HepG2 (cell line): Measurements from ENCODE around the gene CABP2. TPM values are rescaled to one million over a fixed set of nuclear protein-coding genes. Genes with fewer than 3 reads are reported as not detected.

ENCODE experiments used
- ATAC-seq: fragments of 200-7000 bp; cut with Tn5 transposase; 3 replicates; pipeline ENCODE4 v1.9.1; 2020; ENCODE audit warnings: mild to moderate bottlenecking, moderate library complexity
- BruUV-seq: library from RNA; stranded (reverse); fragments of 400-500 nt; replicated peaks from 2 replicates; lab custom pipeline; 2021; lab: Mats Ljungman, UMichigan
- CTCF ChIA-PET: fragments of 300-600 bp; formaldehyde crosslinking; extraction: SDS; loops from one replicate; lab custom pipeline; 2021; ENCODE audit warnings: low total read pairs, inconsistent platforms, low intra/inter-chr PET ratio; lab: Yijun Ruan, JAX
- POLR2A ChIA-PET: fragments of 350-600 bp; sonication (Branson Sonifier 250); formaldehyde crosslinking; loops from one replicate; lab custom pipeline; 2020; ENCODE audit warnings: antibody characterized with exemption, inconsistent platforms; lab: Yijun Ruan, JAX
- DNase-seq: peaks from one replicate; pipeline ENCODE4 v3.0.0-alpha.2; 2015; ENCODE audit warnings: low spot score
- FAIRE-seq: peaks from 3 replicates; lab custom pipeline; 2011; peaks lifted over from hg19 to GRCh38; lab: Jason Lieb, UNC
- H2AFZ ChIP-seq: one replicate; pipeline ENCODE4 v1.6.1; 2011; ENCODE audit warnings: low read length, inconsistent platforms
- H3K27ac ChIP-seq: fragments of 300-600 bp; 3 replicates; pipeline ENCODE4 v1.8.0; 2011; ENCODE audit warnings: mixed run types, mild to moderate bottlenecking, mixed read lengths, low read length, inconsistent platforms; ENCODE audit not compliant: insufficient read depth; ENCODE audit errors: extremely low read length
- H3K27me3 ChIP-seq, 2 experiments: fragments of 200-600 bp in 1 of 2; 2 replicates in 1 of 2; 3 replicates in 1 of 2; pipeline versions ENCODE4 v1.6.0 to v1.8.0; 2011; ENCODE audit warnings: low read length in 2 of 2, mild to moderate bottlenecking in 2 of 2, moderate library complexity in 2 of 2, inconsistent platforms in 1 of 2; ENCODE audit not compliant: insufficient read depth in 2 of 2, control insufficient read depth in 1 of 2
- H3K36me3 ChIP-seq, 2 experiments: fragments of 200-600 bp in 1 of 2; replicated peaks in 1 of 2; 2 replicates in 1 of 2; 3 replicates in 1 of 2; pipeline versions ENCODE4 v1.5.1 to v1.8.0; 2011; ENCODE audit warnings: low read length in 2 of 2, inconsistent platforms in 1 of 2; ENCODE audit not compliant: insufficient read depth in 2 of 2, control insufficient read depth in 1 of 2
- H3K4me1 ChIP-seq: 2 replicates; pipeline ENCODE4 v1.5.1; 2012; ENCODE audit warnings: low read length, inconsistent platforms; ENCODE audit not compliant: insufficient read depth
- H3K4me2 ChIP-seq: 2 replicates; pipeline ENCODE4 v1.6.0; 2011; ENCODE audit warnings: low read depth, low read length, inconsistent platforms
- H3K4me3 ChIP-seq, 3 experiments: fragments of 200-600 bp in 1 of 3; sonication (generic), shearing (Covaris generic) in 1 of 3; replicated peaks in 1 of 3; 2 replicates each; pipeline ENCODE4 v1.5.1; 2011 to 2016; ENCODE audit warnings: low read length in 3 of 3, inconsistent platforms in 2 of 3, low read depth in 2 of 3, mild to moderate bottlenecking in 2 of 3, control low read depth in 1 of 3, mixed read lengths in 1 of 3; ENCODE audit not compliant: insufficient read depth in 1 of 3
- H3K79me2 ChIP-seq: one replicate; pipeline ENCODE4 v1.6.1; 2011; ENCODE audit warnings: low read length, inconsistent platforms; ENCODE audit not compliant: insufficient read depth
- H3K9ac ChIP-seq: 2 replicates; pipeline ENCODE4 v1.6.0; 2011; ENCODE audit warnings: mild to moderate bottlenecking, low read depth, low read length, inconsistent platforms; ENCODE audit not compliant: insufficient read depth
- H3K9me3 ChIP-seq: 2 replicates; pipeline ENCODE4 v1.5.1; 2012; ENCODE audit warnings: mild to moderate bottlenecking, low read length
- H4K20me1 ChIP-seq: 2 replicates; pipeline ENCODE4 v1.6.0; 2011; ENCODE audit warnings: inconsistent platforms, mild to moderate bottlenecking, low read length, moderate library complexity; ENCODE audit not compliant: insufficient read depth
- GTF2F1 ChIP-seq: fragments of 150-350 bp; IDR thresholded peaks from 2 replicates; pipeline ENCODE4 v1.6.1; 2014; ENCODE audit warnings: low read length
- KLF16 ChIP-seq, 2 experiments: sonication (generic) in 1 of 2; formaldehyde crosslinking in 1 of 2; IDR thresholded peaks; 2 replicates each; pipeline versions ENCODE4 v1.6.1 to v1.8.0; 2016 to 2023; ENCODE audit warnings: missing genetic modification reagents in 2 of 2, missing compliant biosample characterization in 1 of 2
- MYC ChIP-seq: sonication (generic); formaldehyde crosslinking; IDR thresholded peaks from 2 replicates; pipeline ENCODE4 v1.9.0; 2021; ENCODE audit warnings: missing genetic modification reagents, borderline replicate concordance
- SOX13 ChIP-seq, 3 experiments: fragments of 450-650 bp in 1 of 3; sonication (generic) in 1 of 3; formaldehyde crosslinking in 1 of 3; IDR thresholded peaks in 2 of 3; conservative IDR thresholded peaks in 1 of 3; 2 replicates each; pipeline versions ENCODE4 v1.5.0 to v1.6.1; 2016 to 2020; ENCODE audit warnings: antibody characterized with exemption in 1 of 3, mild to moderate bottlenecking in 1 of 3, missing compliant biosample characterization in 1 of 3, missing genetic modification reagents in 1 of 3, moderate library complexity in 1 of 3
- ZMYM3 ChIP-seq: sonication (generic); formaldehyde crosslinking; IDR thresholded peaks from 2 replicates; pipeline ENCODE4 v1.5.1; 2020; ENCODE audit warnings: mild to moderate bottlenecking, missing genetic modification reagents
- ZNF629 ChIP-seq: sonication (generic); formaldehyde crosslinking; conservative IDR thresholded peaks from 2 replicates; pipeline ENCODE4 v1.5.0; 2020; ENCODE audit warnings: missing genetic modification reagents
- ZNF768 ChIP-seq: sonication (generic); formaldehyde crosslinking; IDR thresholded peaks from 2 replicates; pipeline ENCODE4 v1.4.0; 2020; ENCODE audit warnings: missing genetic modification reagents
- WGBS: methylation state at CpG from one replicate; pipeline ENCODE4 v1.1.6; 2017; ENCODE audit warnings: low lambda C conversion rate; 5-methylcytosine and 5-hydroxymethylcytosine counted together
- in situ Hi-C: cut with HindIII; loops from 2 replicates; pipeline ENCODE4 v1.10.0; 2017; ENCODE audit warnings: low pct_unique_long_range_greater_than_20kb; ENCODE audit not compliant: extremely low pct_ligation_motif_present
- intact Hi-C: fragments of 100-400 bp; cut with micrococcal nuclease; formaldehyde crosslinking; loops from one replicate; pipeline ENCODE4 v1.10.0; 2022; ENCODE audit not compliant: unreplicated experiment
- polyA plus RNA-seq, 8 experiments: library from polyadenylated mRNA; depleted of rRNA in 3 of 8; stranded (reverse) in 7 of 8; unstranded in 1 of 8; fragments of >200 nt; fragmentation: Illumina TruSeq in 4 of 8; extraction: Trizol in 4 of 8; gene quantifications; 2 replicates each; pipeline versions ENCODE4 v1.2.1 to v1.2.3, GENCODE V29; 2011 to 2016; ENCODE audit warnings: low read depth in 4 of 8, missing spikeins in 1 of 8, mixed read lengths in 1 of 8; ENCODE audit not compliant: insufficient read depth in 1 of 8
- total RNA-seq, 5 experiments: library from RNA; depleted of rRNA; stranded (reverse); fragments of >200 nt; fragmentation: Illumina TruSeq; extraction: Trizol; gene quantifications; 2 replicates each; pipeline ENCODE4 v1.2.3, GENCODE V29; 2016; ENCODE audit warnings: low read depth in 1 of 5
- TF ChIP-seq, protein P1 (sequence below): sonication (generic); formaldehyde crosslinking; IDR thresholded peaks from 2 replicates; pipeline ENCODE4 v1.8.1; 2022; ENCODE audit warnings: low read depth, mild to moderate bottlenecking, missing genetic modification reagents
- TF ChIP-seq, protein P2 (sequence below): sonication (generic); formaldehyde crosslinking; IDR thresholded peaks from 2 replicates; pipeline ENCODE4 v1.4.0; 2020; ENCODE audit warnings: missing genetic modification reagents

CABP2 gene
- total and polyA plus RNA-seq, 2 of the 13 experiments (the other 11 are each of a cell fraction or from before 2014, with no cell fraction given): not detected

DNA sequence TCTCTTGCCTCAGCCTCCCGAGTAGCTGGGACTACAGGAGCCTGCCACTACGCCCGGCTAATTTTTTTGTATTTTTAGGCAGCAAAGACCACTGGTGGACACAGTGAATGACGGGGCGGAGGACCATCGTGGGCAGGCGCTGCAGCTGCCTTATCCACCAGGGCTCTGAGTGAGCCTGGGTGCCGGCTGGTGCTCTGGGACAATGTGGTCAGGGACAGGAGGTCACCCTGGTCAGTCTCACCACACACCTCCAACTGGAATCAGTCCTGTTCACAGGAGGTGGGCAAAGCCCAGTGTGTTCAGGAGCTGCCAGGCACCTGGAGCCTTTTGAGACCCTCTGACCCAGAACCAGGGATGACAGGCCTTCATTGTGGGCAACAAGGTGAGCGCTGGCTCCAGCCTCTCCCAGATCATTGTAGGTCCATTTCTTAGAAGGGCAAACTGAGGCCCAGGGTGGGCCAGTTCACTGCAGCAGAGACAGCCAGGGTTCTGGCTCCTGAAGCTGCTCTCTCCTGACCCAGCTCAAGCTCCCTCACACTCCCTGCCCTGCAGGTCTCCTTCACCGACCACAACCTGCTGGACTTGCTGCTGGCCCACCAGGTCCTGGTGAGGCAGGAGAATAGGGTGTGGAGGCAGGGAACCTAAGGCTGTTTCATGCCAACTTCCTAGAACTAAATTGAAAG is 15.7 kb upstream of the CABP2 start:
- peak; percentile 23; the same call in 1 of the 2 replicates for TF ChIP-seq ZMYM3 (CRISPR knock-in tag)
- peak; percentile 88 for TF ChIP-seq ZNF629 (CRISPR knock-in tag)
- peak; percentile 59; the same call in 1 of the 2 replicates for TF ChIP-seq ZNF768
- TF ChIP-seq, protein P1, sequence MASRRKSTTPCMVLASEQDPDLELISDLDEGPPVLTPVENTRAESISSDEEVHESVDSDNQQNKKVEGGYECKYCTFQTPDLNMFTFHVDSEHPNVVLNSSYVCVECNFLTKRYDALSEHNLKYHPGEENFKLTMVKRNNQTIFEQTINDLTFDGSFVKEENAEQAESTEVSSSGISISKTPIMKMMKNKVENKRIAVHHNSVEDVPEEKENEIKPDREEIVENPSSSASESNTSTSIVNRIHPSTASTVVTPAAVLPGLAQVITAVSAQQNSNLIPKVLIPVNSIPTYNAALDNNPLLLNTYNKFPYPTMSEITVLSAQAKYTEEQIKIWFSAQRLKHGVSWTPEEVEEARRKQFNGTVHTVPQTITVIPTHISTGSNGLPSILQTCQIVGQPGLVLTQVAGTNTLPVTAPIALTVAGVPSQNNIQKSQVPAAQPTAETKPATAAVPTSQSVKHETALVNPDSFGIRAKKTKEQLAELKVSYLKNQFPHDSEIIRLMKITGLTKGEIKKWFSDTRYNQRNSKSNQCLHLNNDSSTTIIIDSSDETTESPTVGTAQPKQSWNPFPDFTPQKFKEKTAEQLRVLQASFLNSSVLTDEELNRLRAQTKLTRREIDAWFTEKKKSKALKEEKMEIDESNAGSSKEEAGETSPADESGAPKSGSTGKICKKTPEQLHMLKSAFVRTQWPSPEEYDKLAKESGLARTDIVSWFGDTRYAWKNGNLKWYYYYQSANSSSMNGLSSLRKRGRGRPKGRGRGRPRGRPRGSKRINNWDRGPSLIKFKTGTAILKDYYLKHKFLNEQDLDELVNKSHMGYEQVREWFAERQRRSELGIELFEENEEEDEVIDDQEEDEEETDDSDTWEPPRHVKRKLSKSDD (CRISPR knock-in tag): no peak
- TF ChIP-seq GTF2F1: no peak
- TF ChIP-seq MYC (CRISPR knock-in tag): 0 out of 2 replicates have a peak, but pooled peaks have one; percentile 14
- no peak for TF ChIP-seq SOX13 (IDR thresholded peaks at IDR 0.05)
- TF ChIP-seq SOX13 (CRISPR knock-in tag; conservative IDR thresholded peaks at IDR 0.05 in 1 of 2, IDR thresholded peaks at IDR 0.05 in 1 of 2): no peak
- no peak for TF ChIP-seq KLF16 (CRISPR knock-in tag; IDR thresholded peaks at IDR 0.05)
- TF ChIP-seq, protein P2, sequence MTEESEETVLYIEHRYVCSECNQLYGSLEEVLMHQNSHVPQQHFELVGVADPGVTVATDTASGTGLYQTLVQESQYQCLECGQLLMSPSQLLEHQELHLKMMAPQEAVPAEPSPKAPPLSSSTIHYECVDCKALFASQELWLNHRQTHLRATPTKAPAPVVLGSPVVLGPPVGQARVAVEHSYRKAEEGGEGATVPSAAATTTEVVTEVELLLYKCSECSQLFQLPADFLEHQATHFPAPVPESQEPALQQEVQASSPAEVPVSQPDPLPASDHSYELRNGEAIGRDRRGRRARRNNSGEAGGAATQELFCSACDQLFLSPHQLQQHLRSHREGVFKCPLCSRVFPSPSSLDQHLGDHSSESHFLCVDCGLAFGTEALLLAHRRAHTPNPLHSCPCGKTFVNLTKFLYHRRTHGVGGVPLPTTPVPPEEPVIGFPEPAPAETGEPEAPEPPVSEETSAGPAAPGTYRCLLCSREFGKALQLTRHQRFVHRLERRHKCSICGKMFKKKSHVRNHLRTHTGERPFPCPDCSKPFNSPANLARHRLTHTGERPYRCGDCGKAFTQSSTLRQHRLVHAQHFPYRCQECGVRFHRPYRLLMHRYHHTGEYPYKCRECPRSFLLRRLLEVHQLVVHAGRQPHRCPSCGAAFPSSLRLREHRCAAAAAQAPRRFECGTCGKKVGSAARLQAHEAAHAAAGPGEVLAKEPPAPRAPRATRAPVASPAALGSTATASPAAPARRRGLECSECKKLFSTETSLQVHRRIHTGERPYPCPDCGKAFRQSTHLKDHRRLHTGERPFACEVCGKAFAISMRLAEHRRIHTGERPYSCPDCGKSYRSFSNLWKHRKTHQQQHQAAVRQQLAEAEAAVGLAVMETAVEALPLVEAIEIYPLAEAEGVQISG (CRISPR knock-in tag): 0 out of 2 replicates have a peak, but pooled peaks have one; percentile 13
- DNase-seq (no peak), ATAC-seq (peak; percentile 50), FAIRE-seq (no peak)
- no peaks in the 10 kb centered on the region for H4K20me1 ChIP-seq
- no peaks in the 10 kb centered on the region for H3K27me3 ChIP-seq
- H3K4me1 ChIP-seq: peaks cover 24% of the 10 kb centered on the region
- no peak overlapping the region for H2AFZ ChIP-seq
- no peak overlapping the region for H3K4me3 ChIP-seq
- BruUV-seq: no TSS peak
- WGBS: 32% methylated on average over 10 of the region's 10 CpGs
- POLR2A ChIA-PET: no interaction called here
- H3K27ac ChIP-seq: no peak overlapping the region
- H3K9ac ChIP-seq: no peak overlapping the region
- no peak overlapping the region for H3K4me2 ChIP-seq
- H3K36me3 ChIP-seq: no peaks in the 10 kb centered on the region
- CTCF ChIA-PET: no interaction called here
- no peaks in the 10 kb centered on the region for H3K79me2 ChIP-seq
- intact Hi-C loops: no loop called here
- H3K9me3 ChIP-seq: peaks cover 15% of the 10 kb centered on the region
- in situ Hi-C loops: no loop called here
